ENCODE results near the gene EHD3. TPM values are rescaled to one million over a fixed set of nuclear protein-coding genes. Genes with fewer than 3 reads are reported as not detected.

The EHD3 gene
- total RNA-seq, 1 donor from 2014 or later, result 40.3 TPM

GRCh38 chr2:31268344-31268743 lies 34.4 kb downstream of the EHD3 start:
- TF ChIP-seq CTCF (IDR thresholded peaks at IDR 0.05), result no peak
- Mint-ChIP-seq H3K4me3 (no peak overlapping the region), H3K9me3 (no peaks in the 10 kb centered on the region), H3K36me3 (ENCODE audit: low read depth) (peaks cover 36% of the 10 kb centered on the region), H3K27ac (no peak overlapping the region), H3K27me3 (no peaks in the 10 kb centered on the region), H3K4me1 (peaks cover 30% of the 10 kb centered on the region)
- ATAC-seq (ENCODE audit: low read depth), result no peak
- POLR2A ChIA-PET, result no interaction called here
- intact Hi-C loops (cut with micrococcal nuclease), result no loop called here
- no peak for DNase-seq
- CTCF ChIA-PET, result no interaction called here

- ChIA-PET CTCF (interaction anchor here (1.4 kb wide), 1 partner anchor 50 kb away, joined by 5 read pairs; no protein-coding TSS in a partner anchor), POLR2A (interaction anchor here (0.7 to 2.0 kb wide), 5 partner anchors 8 to 1080 kb away, joined by 3 to 7 read pairs (median 6); no protein-coding TSS in a partner anchor)
- no peak overlapping the region for H3K27ac Mint-ChIP-seq
- peaks cover 28% of the 10 kb centered on the region for H3K36me3 Mint-ChIP-seq (ENCODE audit: low read depth)
- no peaks in the 10 kb centered on the region for H3K9me3 Mint-ChIP-seq
- peaks cover 30% of the 10 kb centered on the region for H3K4me1 Mint-ChIP-seq
- intact Hi-C loops (cut with micrococcal nuclease), result no loop called here
- ATAC-seq (ENCODE audit: low read depth) (no peak), DNase-seq (no peak)
- no peak for TF ChIP-seq CTCF (IDR thresholded peaks at IDR 0.05)
- no peak overlapping the region for H3K4me3 Mint-ChIP-seq
- H3K27me3 Mint-ChIP-seq, result no peaks in the 10 kb centered on the region
Observed at GRCh38 chr2:31269087-31269486, 35.1 kb downstream of the EHD3 start.

- DNase-seq (no peak), ATAC-seq (ENCODE audit: low read depth) (peak; percentile 58)
- CTCF ChIA-PET, result interaction anchor here (0.7 to 1.4 kb wide), 2 partner anchors 51 to 675 kb away, joined by 3 to 5 read pairs; no protein-coding TSS in a partner anchor
- Mint-ChIP-seq H3K36me3 (ENCODE audit: low read depth) (peaks cover 27% of the 10 kb centered on the region), H3K4me1 (peaks cover 30% of the 10 kb centered on the region), H3K27ac (peak overlapping the region; percentile 1), H3K27me3 (peaks cover 2% of the 10 kb centered on the region), H3K9me3 (no peaks in the 10 kb centered on the region), H3K4me3 (no peak overlapping the region)
- POLR2A ChIA-PET, result interaction anchor here (1.1 to 2.0 kb wide), 4 partner anchors 9 to 48 kb away, joined by 3 to 8 read pairs (median 6); no protein-coding TSS in a partner anchor
- intact Hi-C loops (cut with micrococcal nuclease), result no loop called here
- TF ChIP-seq CTCF (IDR thresholded peaks at IDR 0.05), result no peak
Observed at GRCh38 chr2:31270131-31270530, 36.2 kb downstream of the EHD3 start.

- Mint-ChIP-seq H3K4me3 (no peak overlapping the region), H3K36me3 (ENCODE audit: low read depth) (peaks cover 20% of the 10 kb centered on the region), H3K27ac (peak overlapping the region; percentile 8), H3K27me3 (peaks cover 2% of the 10 kb centered on the region), H3K9me3 (no peaks in the 10 kb centered on the region), H3K4me1 (peaks cover 30% of the 10 kb centered on the region)
- no peak for TF ChIP-seq CTCF (IDR thresholded peaks at IDR 0.05)
- CTCF ChIA-PET, result no interaction called here
- DNase-seq (no peak), ATAC-seq (ENCODE audit: low read depth) (no peak)
- intact Hi-C loops (cut with micrococcal nuclease), result no loop called here
- POLR2A ChIA-PET, result interaction anchor here (1.8 kb wide), 1 partner anchor 14 kb away, joined by 6 read pairs; no protein-coding TSS in a partner anchor
Observed at GRCh38 chr2:31270822-31271231, 36.9 kb downstream of the EHD3 start.

- Mint-ChIP-seq H3K27ac (no peak overlapping the region), H3K4me1 (peaks cover 30% of the 10 kb centered on the region), H3K9me3 (no peaks in the 10 kb centered on the region), H3K4me3 (no peak overlapping the region), H3K27me3 (peaks cover 2% of the 10 kb centered on the region), H3K36me3 (ENCODE audit: low read depth) (peaks cover 11% of the 10 kb centered on the region)
- no peak for TF ChIP-seq CTCF (IDR thresholded peaks at IDR 0.05)
- intact Hi-C loops (cut with micrococcal nuclease), result no loop called here
- ChIA-PET CTCF (interaction anchor here (0.6 to 0.8 kb wide), 2 partner anchors 102 to 525 kb away, joined by 3 read pairs; no protein-coding TSS in a partner anchor), POLR2A (interaction anchor here (0.7 kb wide), 3 partner anchors 19 to 134 kb away, joined by 3 to 4 read pairs (median 4); partner anchors contain the start of gene GALNT14)
- ATAC-seq (ENCODE audit: low read depth), result no peak
- no peak for DNase-seq
Observed at GRCh38 chr2:31271851-31272267, 37.9 kb downstream of the EHD3 start.
